Type B pancreatic cell (in vitro differentiated cells): ENCODE results near the gene XRCC5. TPM values are rescaled to one million over a fixed set of nuclear protein-coding genes. Genes with fewer than 3 reads are reported as not detected.
"Not testable (repeated sequence)": the region's sequence is repeated elsewhere in the genome, so short reads cannot be mapped to it uniquely, and the experiment has no call there.

ENCODE experiments used
- DNase-seq: peaks from one replicate; pipeline ENCODE4 v3.0.0; 2021; ENCODE audit warnings: mixed read lengths; ENCODE audit not compliant: unreplicated experiment; ENCODE audit errors: extremely low spot score
- H3K27ac Mint-ChIP-seq: 2 replicates; pipeline ENCODE4 v1.8.0; 2021; ENCODE audit warnings: mild to moderate bottlenecking, mixed read lengths
- H3K27me3 Mint-ChIP-seq: 2 replicates; pipeline ENCODE4 v1.8.0; 2021; ENCODE audit warnings: mixed read lengths
- H3K36me3 Mint-ChIP-seq: 2 replicates; pipeline ENCODE4 v1.8.0; 2021; ENCODE audit warnings: mixed read lengths
- H3K4me1 Mint-ChIP-seq: one replicate; pipeline ENCODE4 v1.8.0; 2021; ENCODE audit warnings: mixed read lengths; ENCODE audit not compliant: unreplicated experiment
- H3K4me3 Mint-ChIP-seq: 2 replicates; pipeline ENCODE4 v1.8.0; 2021; ENCODE audit warnings: mild to moderate bottlenecking, mixed read lengths
- H3K9me3 Mint-ChIP-seq: 2 replicates; pipeline ENCODE4 v1.8.0; 2021; ENCODE audit warnings: mixed read lengths
- CTCF ChIP-seq: fragments of 200-600 bp; sonication (generic); conservative IDR thresholded peaks from 2 replicates; pipeline ENCODE4 v1.5.0; 2021; ENCODE audit warnings: antibody characterized with exemption, mild to moderate bottlenecking
- total RNA-seq: library from RNA; stranded (reverse); gene quantifications from 2 replicates; pipeline ENCODE4 v1.2.1, GENCODE V29; 2021; ENCODE audit warnings: low replicate concordance

Gene XRCC5
- total RNA-seq, 1 donor from 2014 or later: 349 TPM

DNA sequence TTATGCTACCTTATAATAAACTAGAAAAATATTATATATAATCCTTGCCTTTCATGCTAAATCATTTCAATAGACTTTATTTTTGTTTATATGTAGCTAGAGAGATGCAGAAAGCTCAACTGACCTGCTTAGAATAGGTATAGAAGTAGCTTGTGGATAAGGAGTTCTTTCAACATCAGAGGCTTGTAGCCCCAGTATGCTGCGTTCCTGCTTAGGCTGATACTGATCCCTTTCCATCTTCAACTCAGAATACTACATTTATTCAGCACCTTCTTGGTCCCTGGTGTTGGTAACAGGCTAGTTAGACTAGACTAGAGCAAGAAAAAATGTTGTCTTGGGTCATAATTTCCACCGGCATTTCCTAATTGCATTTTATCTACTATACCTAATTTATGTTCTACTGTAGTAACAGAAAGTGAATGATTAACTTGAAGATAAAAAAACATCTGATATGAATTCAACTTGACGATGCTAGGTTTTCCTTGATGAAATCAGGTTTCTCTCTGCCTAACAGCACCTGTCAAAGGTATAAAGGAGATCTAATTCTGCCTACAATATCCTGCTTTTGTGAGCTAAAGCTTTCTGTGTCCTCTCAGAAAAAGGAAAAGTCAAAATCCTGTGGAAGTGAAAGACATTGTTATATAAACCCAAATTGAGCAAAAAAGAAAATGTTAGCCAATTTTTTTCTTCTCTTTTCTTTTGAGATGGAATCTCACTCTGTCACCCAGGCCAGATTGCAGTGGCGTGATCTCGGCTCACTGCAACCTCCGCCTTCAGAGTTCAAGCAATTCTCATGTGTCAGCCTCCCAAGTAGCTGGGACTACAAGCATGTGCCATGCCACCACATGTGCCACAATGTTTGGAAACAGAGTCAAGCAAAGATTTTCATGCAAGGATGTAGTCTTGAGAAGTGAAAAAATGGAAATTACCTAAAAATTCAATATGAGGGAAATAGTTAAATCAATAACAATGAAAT is 33.4 kb upstream of the XRCC5 start:
- Mint-ChIP-seq H3K9me3 (no peaks in the 10 kb centered on the region), H3K4me3 (no peak overlapping the region), H3K4me1 (peaks cover 6% of the 10 kb centered on the region), H3K27ac (peak overlapping the region; percentile 53), H3K36me3 (no peaks in the 10 kb centered on the region), H3K27me3 (no peaks in the 10 kb centered on the region)
- DNase-seq: no peak
- TF ChIP-seq CTCF: no peak

GRCh38 chr2:216078776-216079175 is 30.4 kb upstream of the XRCC5 start:
- TF ChIP-seq CTCF: no peak
- DNase-seq: no peak
- Mint-ChIP-seq H3K27ac (no peak overlapping the region), H3K4me3 (no peak overlapping the region), H3K4me1 (peaks cover 28% of the 10 kb centered on the region), H3K36me3 (no peaks in the 10 kb centered on the region), H3K27me3 (no peaks in the 10 kb centered on the region), H3K9me3 (no peaks in the 10 kb centered on the region)

DNA sequence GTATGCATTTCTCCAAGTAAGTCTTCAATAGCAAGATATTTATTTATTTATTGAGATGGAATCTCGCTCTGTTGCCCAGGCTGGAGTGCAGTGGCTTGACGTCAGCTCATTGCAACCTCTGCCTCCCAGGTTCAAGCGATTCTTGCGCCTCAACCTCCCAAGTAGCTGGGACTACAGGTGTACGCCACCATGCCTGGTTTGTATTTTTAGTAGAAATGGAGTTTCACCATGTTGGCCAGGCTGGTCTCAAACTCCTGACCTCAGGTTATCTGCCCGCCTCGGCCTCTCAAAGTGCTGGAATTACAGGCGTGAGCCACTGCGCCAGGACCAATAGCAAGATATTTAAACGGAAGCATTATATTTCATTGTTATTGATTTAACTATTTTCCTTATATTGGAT is 29.1 kb upstream of the XRCC5 start:
- H3K4me3 Mint-ChIP-seq: peak overlapping the region; percentile 34
- DNase-seq, H3K27ac Mint-ChIP-seq, H3K27me3 Mint-ChIP-seq, H3K36me3 Mint-ChIP-seq, H3K9me3 Mint-ChIP-seq: not testable (repeated sequence)
- H3K4me1 Mint-ChIP-seq: peaks cover 38% of the 10 kb centered on the region

DNA sequence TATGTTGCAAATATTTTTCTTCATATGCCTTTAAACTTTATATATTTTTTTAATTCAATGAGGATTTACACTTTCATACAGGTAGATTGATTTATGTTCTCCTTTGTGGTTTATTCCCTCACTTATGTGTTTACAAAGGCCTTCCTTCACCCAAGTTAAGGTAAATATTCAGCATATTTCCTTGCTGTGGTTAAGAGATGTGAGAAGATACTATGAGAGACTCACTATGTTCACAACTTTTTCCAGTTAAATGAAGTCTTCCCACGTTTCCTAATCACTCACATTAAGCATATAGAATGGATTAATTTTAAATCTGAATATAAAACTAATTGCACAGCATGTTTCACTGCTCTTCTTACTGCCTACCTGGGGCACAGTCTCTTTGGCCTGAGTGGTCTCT is 28.1 kb upstream of the XRCC5 start:
- peak overlapping the region; percentile 89 for H3K4me3 Mint-ChIP-seq
- no peaks in the 10 kb centered on the region for H3K27me3 Mint-ChIP-seq
- H3K27ac Mint-ChIP-seq: peak overlapping the region; percentile 64
- H3K9me3 Mint-ChIP-seq: no peaks in the 10 kb centered on the region
- peaks cover 33% of the 10 kb centered on the region for H3K4me1 Mint-ChIP-seq
- no peaks in the 10 kb centered on the region for H3K36me3 Mint-ChIP-seq
- no peak for TF ChIP-seq CTCF
- no peak for DNase-seq

GRCh38 chr2:216081487-216082116 is 27.5 kb upstream of the XRCC5 start, which contains the start of the genes PECR and TMEM169:
TSS of gene PECR (minus strand) at chr2:216081809. CDS start at chr2:216081741, 68 bp downstream.
TSS of gene TMEM169 (plus strand) at chr2:216081919. CDS start at chr2:216095964, 14,045 bp downstream.
- DNase-seq: peak; percentile 81
- H3K9me3 Mint-ChIP-seq: no peaks in the 10 kb centered on the region
- H3K4me1 Mint-ChIP-seq: peaks cover 32% of the 10 kb centered on the region
- TF ChIP-seq CTCF: peak; percentile 14
- H3K4me3 Mint-ChIP-seq: peak within 1 kb of the TSS; percentile 89
- peaks cover 2% of the 10 kb centered on the region for H3K36me3 Mint-ChIP-seq
- no peaks in the 10 kb centered on the region for H3K27me3 Mint-ChIP-seq
- peak within 1 kb of the TSS; percentile 64 for H3K27ac Mint-ChIP-seq
